ENCODE measurements around the gene FREM1. TPM values are rescaled to one million over a fixed set of nuclear protein-coding genes. Genes with fewer than 3 reads are reported as not detected.
A peak's percentile ranks its signal among the peaks of the same experiment; 100 is the strongest.

FREM1 gene
- total RNA-seq, 1 donor from 2014 or later = 57.5 TPM

DNA sequence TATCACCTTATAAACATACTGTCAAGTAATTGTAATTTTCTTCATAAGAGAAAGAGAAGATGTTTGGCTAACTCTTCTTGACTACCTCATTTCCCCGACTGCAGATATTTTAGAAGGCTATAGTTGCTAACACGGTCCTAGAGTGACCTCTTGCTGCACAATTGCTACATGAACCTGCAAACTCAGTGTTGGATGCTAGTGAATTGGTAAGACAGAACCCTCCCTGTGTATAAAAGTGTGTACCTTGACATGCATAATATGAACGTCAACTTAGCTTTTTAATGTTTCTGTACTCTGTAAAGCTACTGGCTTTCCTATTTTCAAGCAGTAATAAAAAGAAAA is 141.0 kb downstream of the FREM1 start:
- Mint-ChIP-seq H3K4me3 (no peak overlapping the region), H3K9me3 (no peaks in the 10 kb centered on the region), H3K27ac (ENCODE audit: unreplicated experiment) (no peak overlapping the region), H3K4me1 (peaks cover 5% of the 10 kb centered on the region), H3K36me3 (ENCODE audit: low read depth) (peaks cover 3% of the 10 kb centered on the region), H3K27me3 (ENCODE audit: low read depth) (no peaks in the 10 kb centered on the region)
- TF ChIP-seq, protein P1, sequence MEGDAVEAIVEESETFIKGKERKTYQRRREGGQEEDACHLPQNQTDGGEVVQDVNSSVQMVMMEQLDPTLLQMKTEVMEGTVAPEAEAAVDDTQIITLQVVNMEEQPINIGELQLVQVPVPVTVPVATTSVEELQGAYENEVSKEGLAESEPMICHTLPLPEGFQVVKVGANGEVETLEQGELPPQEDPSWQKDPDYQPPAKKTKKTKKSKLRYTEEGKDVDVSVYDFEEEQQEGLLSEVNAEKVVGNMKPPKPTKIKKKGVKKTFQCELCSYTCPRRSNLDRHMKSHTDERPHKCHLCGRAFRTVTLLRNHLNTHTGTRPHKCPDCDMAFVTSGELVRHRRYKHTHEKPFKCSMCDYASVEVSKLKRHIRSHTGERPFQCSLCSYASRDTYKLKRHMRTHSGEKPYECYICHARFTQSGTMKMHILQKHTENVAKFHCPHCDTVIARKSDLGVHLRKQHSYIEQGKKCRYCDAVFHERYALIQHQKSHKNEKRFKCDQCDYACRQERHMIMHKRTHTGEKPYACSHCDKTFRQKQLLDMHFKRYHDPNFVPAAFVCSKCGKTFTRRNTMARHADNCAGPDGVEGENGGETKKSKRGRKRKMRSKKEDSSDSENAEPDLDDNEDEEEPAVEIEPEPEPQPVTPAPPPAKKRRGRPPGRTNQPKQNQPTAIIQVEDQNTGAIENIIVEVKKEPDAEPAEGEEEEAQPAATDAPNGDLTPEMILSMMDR (conservative IDR thresholded peaks at IDR 0.05) = no peak
- DNase-seq (ENCODE audit: low read depth, low spot score) = no peak

DNA sequence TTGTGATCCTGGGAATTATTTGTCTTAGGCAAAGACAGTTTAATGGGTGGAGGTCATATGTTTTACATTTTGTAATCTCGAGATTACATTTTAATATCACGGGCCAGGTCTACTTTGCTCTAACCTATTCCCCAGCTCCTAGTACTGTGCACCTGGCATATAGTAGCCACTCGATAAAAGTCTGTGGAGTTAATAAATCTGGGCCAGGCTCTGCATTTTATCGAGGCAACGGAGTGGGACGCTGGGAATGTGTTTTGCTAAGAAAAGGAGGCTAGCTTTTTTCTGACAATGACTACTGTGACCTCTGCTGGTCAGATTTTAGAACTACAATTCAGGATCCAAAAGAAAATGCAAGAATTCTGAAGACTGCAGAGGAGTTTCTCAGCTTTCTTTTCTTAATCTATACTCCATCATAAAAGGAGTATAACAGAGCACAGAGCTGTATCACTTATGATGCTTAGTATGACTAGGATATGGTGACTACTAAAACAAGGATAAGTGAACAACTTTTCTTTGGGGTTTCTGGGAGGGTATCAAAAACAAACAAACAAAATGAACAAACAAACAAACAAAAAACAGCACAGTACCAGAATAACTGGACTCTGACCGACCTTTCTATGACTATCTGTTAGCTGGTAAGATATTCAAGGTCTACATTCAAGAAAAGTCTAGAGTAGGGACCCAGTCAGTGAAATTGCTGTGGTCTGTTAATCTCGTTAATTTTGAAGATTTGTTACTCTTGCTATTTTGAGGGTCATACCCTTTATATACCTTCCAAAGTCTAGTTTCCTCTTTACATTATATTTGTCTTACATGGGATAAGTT is 141.6 kb downstream of the FREM1 start:
- peaks cover 5% of the 10 kb centered on the region for H3K4me1 Mint-ChIP-seq
- TF ChIP-seq, protein P1 (conservative IDR thresholded peaks at IDR 0.05) = peak; percentile 81
- H3K27ac Mint-ChIP-seq (ENCODE audit: unreplicated experiment) = peak overlapping the region; percentile 1
- peak; percentile 23 for DNase-seq (ENCODE audit: low read depth, low spot score)
- no peak overlapping the region for H3K4me3 Mint-ChIP-seq
- peaks cover 5% of the 10 kb centered on the region for H3K36me3 Mint-ChIP-seq (ENCODE audit: low read depth)
- no peaks in the 10 kb centered on the region for H3K9me3 Mint-ChIP-seq
- H3K27me3 Mint-ChIP-seq (ENCODE audit: low read depth) = no peaks in the 10 kb centered on the region

DNA sequence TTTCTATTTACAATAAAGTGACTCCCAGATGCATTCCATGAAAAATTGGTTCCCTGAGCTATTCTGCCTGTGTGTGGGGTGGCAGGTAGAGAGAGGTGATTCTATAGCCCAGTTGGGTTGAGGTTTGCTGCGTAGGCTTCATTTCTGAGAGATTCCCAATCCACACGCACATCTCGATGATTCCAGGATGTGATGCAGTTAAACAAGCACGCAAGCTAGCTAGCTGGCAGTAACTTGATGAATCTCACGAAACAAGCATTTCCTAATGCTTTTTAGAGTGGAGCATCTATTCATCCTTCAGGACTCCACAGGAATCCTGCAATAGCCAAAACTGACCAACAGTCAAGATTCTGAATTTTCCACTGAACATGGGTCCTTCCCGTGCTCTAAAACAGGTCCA is 143.9 kb downstream of the FREM1 start:
- no peak for DNase-seq (ENCODE audit: low read depth, low spot score)
- TF ChIP-seq, protein P1 (conservative IDR thresholded peaks at IDR 0.05) = no peak
- Mint-ChIP-seq H3K4me3 (no peak overlapping the region), H3K4me1 (peaks cover 5% of the 10 kb centered on the region), H3K27ac (ENCODE audit: unreplicated experiment) (no peak overlapping the region), H3K27me3 (ENCODE audit: low read depth) (no peaks in the 10 kb centered on the region), H3K36me3 (ENCODE audit: low read depth) (peaks cover 8% of the 10 kb centered on the region), H3K9me3 (no peaks in the 10 kb centered on the region)

DNA sequence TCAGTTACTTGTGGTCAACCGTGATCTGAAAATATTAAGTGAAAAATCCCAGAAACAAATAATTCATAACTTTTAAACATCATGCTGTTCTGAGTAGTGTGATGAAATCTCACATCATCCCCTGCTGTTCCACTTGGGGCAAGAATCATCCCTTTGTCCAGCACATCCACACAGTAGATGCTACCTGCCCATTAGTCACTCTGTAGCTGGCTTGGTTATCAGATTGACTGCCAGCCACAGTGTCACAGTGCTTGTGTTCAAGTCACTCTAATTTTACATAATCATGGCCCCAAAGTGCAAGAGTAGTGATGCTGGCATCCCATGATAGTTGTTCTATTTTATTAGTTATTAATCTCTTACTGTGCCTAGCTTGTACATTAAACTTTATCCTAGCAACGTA is 148.6 kb downstream of the FREM1 start:
- no peaks in the 10 kb centered on the region for H3K27me3 Mint-ChIP-seq (ENCODE audit: low read depth)
- no peak overlapping the region for H3K4me3 Mint-ChIP-seq
- H3K27ac Mint-ChIP-seq (ENCODE audit: unreplicated experiment) = no peak overlapping the region
- H3K4me1 Mint-ChIP-seq = no peaks in the 10 kb centered on the region
- TF ChIP-seq, protein P1 (conservative IDR thresholded peaks at IDR 0.05) = no peak
- H3K9me3 Mint-ChIP-seq = no peaks in the 10 kb centered on the region
- no peak for DNase-seq (ENCODE audit: low read depth, low spot score)
- H3K36me3 Mint-ChIP-seq (ENCODE audit: low read depth) = peaks cover 8% of the 10 kb centered on the region

DNA sequence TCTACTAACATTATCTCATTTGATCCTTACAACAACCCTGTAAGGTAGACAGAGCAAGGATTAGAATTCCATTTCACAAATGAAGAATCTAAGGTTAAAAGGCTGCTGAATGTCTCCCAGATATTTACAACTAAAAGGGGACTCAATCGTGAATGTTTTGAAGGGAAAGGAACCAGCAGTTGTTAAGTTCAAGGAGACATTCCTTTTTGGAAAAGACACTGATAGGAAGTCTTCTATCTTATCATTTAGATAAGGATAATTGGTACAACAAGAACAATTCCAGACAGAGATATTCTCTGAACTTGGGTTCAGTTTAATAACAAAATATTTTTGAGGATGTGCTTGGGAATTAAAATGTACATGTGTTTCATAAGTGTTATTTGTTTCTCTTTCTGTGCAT is 150.2 kb downstream of the FREM1 start:
- Mint-ChIP-seq H3K4me1 (no peaks in the 10 kb centered on the region), H3K27me3 (ENCODE audit: low read depth) (no peaks in the 10 kb centered on the region), H3K27ac (ENCODE audit: unreplicated experiment) (no peak overlapping the region), H3K36me3 (ENCODE audit: low read depth) (peaks cover 8% of the 10 kb centered on the region), H3K9me3 (no peaks in the 10 kb centered on the region), H3K4me3 (no peak overlapping the region)
- DNase-seq (ENCODE audit: low read depth, low spot score) = no peak
- TF ChIP-seq, protein P1 (conservative IDR thresholded peaks at IDR 0.05) = no peak

Data from neural crest cell (in vitro differentiated cells).